ENCODE results near the gene ZSWIM4. TPM values are rescaled to one million over a fixed set of nuclear protein-coding genes. Genes with fewer than 3 reads are reported as not detected.

ZSWIM4 gene
- total and polyA plus RNA-seq, 2 of the 13 experiments (the other 11 are each of a cell fraction or from before 2014, with no cell fraction given): 0.33 to 0.86 TPM

- 0 out of 2 replicates have a peak, but pooled peaks have one; percentile 5 for TF ChIP-seq ZBTB10 (CRISPR knock-in tag; IDR thresholded peaks at IDR 0.05; ENCODE audit: borderline replicate concordance)
- TF ChIP-seq ZNF281 (CRISPR knock-in tag; IDR thresholded peaks at IDR 0.05; ENCODE audit: borderline replicate concordance): peak; percentile 46; the same call in 1 of the 2 replicates
- TF ChIP-seq TAF15 (IDR thresholded peaks at IDR 0.05; ENCODE audit: low read depth, low read length, poor library complexity, severe bottlenecking): no peak
- peak; percentile 72; the same call in 1 of the 2 replicates for TF ChIP-seq CHD4 (IDR thresholded peaks at IDR 0.05; ENCODE audit: borderline replicate concordance, low read length)
- TF ChIP-seq KDM1A (CRISPR knock-in tag; IDR thresholded peaks at IDR 0.05): peak; percentile 78; the same call in 1 of the 2 replicates
- no peak for TF ChIP-seq CEBPZ (IDR thresholded peaks at IDR 0.05; ENCODE audit: low read length)
- peak; percentile 86 for TF ChIP-seq HNRNPL (IDR thresholded peaks at IDR 0.05; ENCODE audit: low read depth, low read length)
- TF ChIP-seq ZMYM3 (CRISPR knock-in tag; IDR thresholded peaks at IDR 0.05): peak; percentile 90
- TF ChIP-seq TFDP1 (CRISPR knock-in tag; IDR thresholded peaks at IDR 0.05; ENCODE audit: borderline replicate concordance): no peak
- TF ChIP-seq RCOR2 (CRISPR knock-in tag; IDR thresholded peaks at IDR 0.05): 0 out of 2 replicates have a peak, but pooled peaks have one; percentile 30
- peak; percentile 46; the same call in 1 of the 2 replicates for TF ChIP-seq ZNF770 (CRISPR knock-in tag; IDR thresholded peaks at IDR 0.05)
These were observed 48.1 kb downstream of the ZSWIM4 start (continued) for GRCh38 chr19:13843104-13843921.
